ENCODE measurements around the gene GRM4.
A peak's percentile ranks its signal among the peaks of the same experiment; 100 is the strongest.

Gene GRM4

DNA sequence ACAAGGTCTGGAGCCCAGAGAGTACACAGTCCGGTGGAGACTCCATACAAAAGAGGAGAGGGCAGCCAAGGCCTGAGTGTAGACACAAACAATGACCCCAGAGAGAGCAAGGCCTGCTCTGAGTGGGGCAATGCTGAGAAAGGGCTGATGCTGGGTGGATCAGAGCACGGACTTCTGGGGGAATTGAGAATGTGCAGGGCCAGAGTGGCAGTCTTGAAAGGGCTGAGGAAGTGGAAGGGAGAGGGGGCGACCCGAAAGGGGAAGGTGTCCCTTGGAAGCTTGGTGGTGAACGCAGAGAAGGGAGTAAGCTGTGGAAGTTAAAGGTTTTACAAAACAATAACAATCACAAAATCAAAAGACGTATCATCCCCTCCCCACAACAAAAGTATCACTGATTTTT lies 12.0 kb upstream of the GRM4 start:
- peaks cover 3 to 5% of the 10 kb centered on the region in 2 donors for H3K4me1 ChIP-seq (ENCODE audit: control insufficient read depth in 1 of 2, insufficient read depth in 2 of 2, low read length in 2 of 2)
- peaks cover 7 to 8% of the 10 kb centered on the region in 2 donors for H3K9me3 ChIP-seq (ENCODE audit: control insufficient read depth in 1 of 2, low read length in 2 of 2)
- no peak overlapping the region for H3K4me3 ChIP-seq (ENCODE audit: low read depth in 1 of 2, low read length in 2 of 2)
- peaks cover 9 to 11% of the 10 kb centered on the region in 2 donors for H3K27me3 ChIP-seq (ENCODE audit: control insufficient read depth in 1 of 2, insufficient read depth in 2 of 2, low read length in 2 of 2)
- H3K9ac ChIP-seq (ENCODE audit: low read depth in 1 of 2, low read length in 2 of 2), result no peak overlapping the region
- H3K27ac ChIP-seq (ENCODE audit: low read depth, low read length), result no peak overlapping the region
- no peaks in the 10 kb centered on the region for H3K36me3 ChIP-seq (ENCODE audit: control insufficient read depth in 1 of 2, insufficient read depth in 2 of 2, low read length in 2 of 2)

DNA sequence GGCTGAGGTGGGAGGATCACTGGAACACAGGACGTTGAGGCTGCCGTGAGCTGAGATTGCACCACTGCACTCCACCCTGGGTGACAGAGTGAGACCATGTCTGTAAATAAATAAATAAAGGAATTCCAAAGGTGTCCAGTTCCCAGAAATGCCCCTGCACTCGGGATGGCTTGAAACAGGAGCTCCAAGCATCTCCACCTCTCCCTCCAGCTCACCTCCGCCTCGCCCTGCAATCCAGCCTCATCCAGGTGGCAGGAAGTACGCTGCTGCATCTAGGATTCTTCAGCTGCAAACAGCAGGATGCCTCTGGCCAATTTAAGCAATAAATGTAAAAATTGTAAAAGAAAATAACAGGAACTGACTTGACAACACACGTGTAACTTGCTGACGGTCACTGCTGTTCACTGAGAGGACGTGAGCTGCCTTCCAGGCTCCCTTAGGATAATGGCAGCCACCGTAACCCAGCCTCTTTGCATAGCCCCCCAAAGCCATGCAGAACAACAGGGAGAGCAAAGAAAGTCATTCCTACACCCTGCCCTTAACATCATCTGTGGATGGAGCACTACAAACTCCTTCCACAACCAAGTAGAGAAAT lies 11.4 kb upstream of the GRM4 start:
- H3K27me3 ChIP-seq (ENCODE audit: control insufficient read depth in 1 of 2, insufficient read depth in 2 of 2, low read length in 2 of 2), result peaks cover 10 to 13% of the 10 kb centered on the region in 2 donors
- no peaks in the 10 kb centered on the region for H3K36me3 ChIP-seq (ENCODE audit: control insufficient read depth in 1 of 2, insufficient read depth in 2 of 2, low read length in 2 of 2)
- no peak overlapping the region for H3K4me3 ChIP-seq (ENCODE audit: low read depth in 1 of 2, low read length in 2 of 2)
- H3K9me3 ChIP-seq (ENCODE audit: control insufficient read depth in 1 of 2, low read length in 2 of 2), result peaks cover 7 to 8% of the 10 kb centered on the region in 2 donors
- H3K9ac ChIP-seq (ENCODE audit: low read depth in 1 of 2, low read length in 2 of 2), result no peak overlapping the region
- peaks cover 3 to 5% of the 10 kb centered on the region in 2 donors for H3K4me1 ChIP-seq (ENCODE audit: control insufficient read depth in 1 of 2, insufficient read depth in 2 of 2, low read length in 2 of 2)
- H3K27ac ChIP-seq (ENCODE audit: low read depth, low read length), result no peak overlapping the region

DNA sequence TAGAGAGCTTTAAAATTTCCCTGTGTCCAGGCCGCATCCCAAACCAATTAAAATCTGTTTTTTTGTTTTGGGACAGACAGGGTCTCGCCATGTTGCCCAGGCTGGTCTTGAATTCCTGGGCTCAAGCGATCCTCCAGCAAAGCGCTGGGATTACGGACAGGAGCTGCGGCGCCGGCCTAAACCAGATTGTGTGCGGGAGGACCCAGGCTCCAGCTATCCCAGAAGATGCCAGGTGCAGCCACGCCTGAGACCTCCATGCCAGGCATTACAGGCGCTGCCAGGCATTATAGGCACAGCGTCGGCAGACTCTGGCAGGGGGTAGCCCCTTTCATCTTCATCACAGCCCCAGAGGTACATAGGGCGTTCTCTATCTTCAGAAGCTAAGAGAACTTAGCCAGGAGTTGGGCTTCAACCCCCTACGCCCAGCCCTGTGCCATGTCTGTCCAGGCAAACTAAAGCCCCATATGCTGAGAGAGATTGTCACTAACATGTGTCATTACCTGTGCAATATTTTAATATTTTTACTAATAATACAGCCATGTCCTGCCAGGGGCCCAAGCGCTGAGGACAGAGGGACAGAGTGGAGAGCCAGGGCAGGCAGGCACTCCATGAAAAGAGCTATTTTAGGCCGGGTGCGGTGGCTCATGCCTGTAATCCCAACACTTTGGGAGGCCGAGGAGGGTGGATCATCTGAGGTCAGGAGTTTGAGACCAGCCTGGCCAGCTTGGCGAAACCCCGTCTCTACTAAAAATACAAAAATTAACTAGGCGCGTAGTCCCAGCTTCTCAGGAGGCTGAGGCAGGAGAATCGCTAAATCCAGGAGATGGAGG lies 9.8 kb upstream of the GRM4 start:
- H3K4me1 ChIP-seq (ENCODE audit: control insufficient read depth in 1 of 2, insufficient read depth in 2 of 2, low read length in 2 of 2), result peaks cover 3 to 5% of the 10 kb centered on the region in 2 donors
- no peak overlapping the region for H3K9ac ChIP-seq (ENCODE audit: low read depth in 1 of 2, low read length in 2 of 2)
- no peaks in the 10 kb centered on the region for H3K36me3 ChIP-seq (ENCODE audit: control insufficient read depth in 1 of 2, insufficient read depth in 2 of 2, low read length in 2 of 2)
- peaks cover 7 to 8% of the 10 kb centered on the region in 2 donors for H3K9me3 ChIP-seq (ENCODE audit: control insufficient read depth in 1 of 2, low read length in 2 of 2)
- H3K4me3 ChIP-seq (ENCODE audit: low read depth in 1 of 2, low read length in 2 of 2), result no peak overlapping the region
- H3K27me3 ChIP-seq (ENCODE audit: control insufficient read depth in 1 of 2, insufficient read depth in 2 of 2, low read length in 2 of 2), result peaks cover 18 to 28% of the 10 kb centered on the region in 2 donors
- no peak overlapping the region for H3K27ac ChIP-seq (ENCODE audit: low read depth, low read length)

- Histone ChIP-seq H3K9ac (ENCODE audit: low read depth in 1 of 2, low read length in 2 of 2) (no peak overlapping the region), H3K27ac (ENCODE audit: low read depth, low read length) (no peak overlapping the region), H3K9me3 (ENCODE audit: control insufficient read depth in 1 of 2, low read length in 2 of 2) (peaks cover 4 to 5% of the 10 kb centered on the region in 2 donors), H3K36me3 (ENCODE audit: control insufficient read depth in 1 of 2, insufficient read depth in 2 of 2, low read length in 2 of 2) (no peaks in the 10 kb centered on the region), H3K4me1 (ENCODE audit: control insufficient read depth in 1 of 2, insufficient read depth in 2 of 2, low read length in 2 of 2) (peaks cover 3 to 5% of the 10 kb centered on the region in 2 donors), H3K27me3 (ENCODE audit: control insufficient read depth in 1 of 2, insufficient read depth in 2 of 2, low read length in 2 of 2) (peaks cover 24 to 34% of the 10 kb centered on the region in 2 donors), H3K4me3 (ENCODE audit: low read depth in 1 of 2, low read length in 2 of 2) (peak overlapping the region in 1 of 2 donors; percentile 36)
Observed at GRCh38 chr6:34154668-34155447, 9.0 kb upstream of the GRM4 start.

GRCh38 chr6:34152806-34153520 lies 7.1 kb upstream of the GRM4 start:
- Histone ChIP-seq H3K9ac (ENCODE audit: low read depth in 1 of 2, low read length in 2 of 2) (no peak overlapping the region), H3K27me3 (ENCODE audit: control insufficient read depth in 1 of 2, insufficient read depth in 2 of 2, low read length in 2 of 2) (peaks cover 35 to 46% of the 10 kb centered on the region in 2 donors), H3K27ac (ENCODE audit: low read depth, low read length) (no peak overlapping the region), H3K36me3 (ENCODE audit: control insufficient read depth in 1 of 2, insufficient read depth in 2 of 2, low read length in 2 of 2) (no peaks in the 10 kb centered on the region), H3K4me1 (ENCODE audit: control insufficient read depth in 1 of 2, insufficient read depth in 2 of 2, low read length in 2 of 2) (peaks cover 3 to 5% of the 10 kb centered on the region in 2 donors), H3K4me3 (ENCODE audit: low read depth in 1 of 2, low read length in 2 of 2) (no peak overlapping the region), H3K9me3 (ENCODE audit: control insufficient read depth in 1 of 2, low read length in 2 of 2) (no peaks in the 10 kb centered on the region)

DNA sequence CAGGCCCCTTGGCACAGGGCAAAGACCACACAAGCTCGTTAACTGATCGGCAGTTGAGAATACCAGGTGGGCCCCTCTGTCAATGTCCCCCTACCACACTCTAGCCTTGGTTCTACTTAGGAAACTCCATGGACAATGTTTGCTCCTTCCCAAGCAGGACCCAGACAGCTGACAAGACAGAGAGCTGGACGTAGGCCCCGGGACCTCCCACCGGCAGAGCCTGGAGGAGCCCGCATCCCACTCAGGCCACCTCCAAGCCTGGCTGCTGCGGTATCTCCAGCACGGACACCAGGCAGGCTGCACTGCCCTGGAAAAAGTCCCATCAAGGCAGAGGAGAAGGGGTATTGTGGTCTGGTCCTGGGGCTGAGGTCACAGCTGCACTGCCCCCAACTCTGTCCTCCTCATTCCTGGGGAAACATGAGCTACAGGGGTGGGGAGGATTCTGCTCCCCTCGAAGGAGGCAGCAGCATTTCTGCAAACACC lies 6.2 kb upstream of the GRM4 start:
- H3K4me1 ChIP-seq (ENCODE audit: control insufficient read depth in 1 of 2, insufficient read depth in 2 of 2, low read length in 2 of 2), result peaks cover 3 to 5% of the 10 kb centered on the region in 2 donors
- H3K9me3 ChIP-seq (ENCODE audit: control insufficient read depth in 1 of 2, low read length in 2 of 2), result no peaks in the 10 kb centered on the region
- no peaks in the 10 kb centered on the region for H3K36me3 ChIP-seq (ENCODE audit: control insufficient read depth in 1 of 2, insufficient read depth in 2 of 2, low read length in 2 of 2)
- H3K9ac ChIP-seq (ENCODE audit: low read depth in 1 of 2, low read length in 2 of 2), result no peak overlapping the region
- H3K27ac ChIP-seq (ENCODE audit: low read depth, low read length), result no peak overlapping the region
- H3K27me3 ChIP-seq (ENCODE audit: control insufficient read depth in 1 of 2, insufficient read depth in 2 of 2, low read length in 2 of 2), result peaks cover 39 to 51% of the 10 kb centered on the region in 2 donors
- no peak overlapping the region for H3K4me3 ChIP-seq (ENCODE audit: low read depth in 1 of 2, low read length in 2 of 2)

DNA sequence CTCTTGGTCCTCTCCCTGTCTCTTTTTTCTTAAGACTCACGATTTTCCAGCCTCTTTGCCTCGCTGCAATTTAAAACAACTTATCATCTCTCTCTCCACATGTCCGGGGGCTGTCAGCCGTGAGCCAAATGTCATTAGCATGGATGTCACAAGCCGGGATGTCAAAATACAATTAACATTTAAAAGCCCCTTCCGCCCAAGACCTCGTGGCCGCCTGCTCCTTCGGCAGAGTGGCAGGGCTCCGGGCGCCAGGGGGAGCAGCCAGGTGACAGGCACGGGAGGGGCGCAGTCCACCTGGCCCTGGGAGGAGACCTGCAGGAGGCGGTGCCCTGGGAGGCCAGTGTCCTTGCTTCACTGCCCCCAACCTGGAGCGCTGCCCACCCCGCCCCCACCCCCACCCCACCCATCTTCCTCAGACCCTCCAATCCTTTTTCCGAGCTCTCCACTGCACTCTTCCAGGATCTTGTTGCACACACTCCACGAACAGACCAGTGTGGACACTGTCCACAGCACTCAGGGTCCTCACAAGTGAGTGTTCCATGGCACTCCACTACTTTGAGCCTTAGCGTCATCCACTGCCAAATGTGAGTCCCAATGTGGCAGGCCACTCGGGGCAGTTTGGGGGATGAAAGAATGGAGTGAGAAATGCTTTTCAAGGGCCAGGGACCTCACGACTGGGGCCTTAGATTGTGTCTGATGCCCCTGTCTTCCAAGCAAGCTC lies 5.6 kb upstream of the GRM4 start:
- H3K4me3 ChIP-seq (ENCODE audit: low read depth in 1 of 2, low read length in 2 of 2), result no peak overlapping the region
- no peaks in the 10 kb centered on the region for H3K36me3 ChIP-seq (ENCODE audit: control insufficient read depth in 1 of 2, insufficient read depth in 2 of 2, low read length in 2 of 2)
- peaks cover 3 to 5% of the 10 kb centered on the region in 2 donors for H3K4me1 ChIP-seq (ENCODE audit: control insufficient read depth in 1 of 2, insufficient read depth in 2 of 2, low read length in 2 of 2)
- H3K9ac ChIP-seq (ENCODE audit: low read depth in 1 of 2, low read length in 2 of 2), result no peak overlapping the region
- no peak overlapping the region for H3K27ac ChIP-seq (ENCODE audit: low read depth, low read length)
- no peaks in the 10 kb centered on the region for H3K9me3 ChIP-seq (ENCODE audit: control insufficient read depth in 1 of 2, low read length in 2 of 2)
- peaks cover 45 to 56% of the 10 kb centered on the region in 2 donors for H3K27me3 ChIP-seq (ENCODE audit: control insufficient read depth in 1 of 2, insufficient read depth in 2 of 2, low read length in 2 of 2)

DNA sequence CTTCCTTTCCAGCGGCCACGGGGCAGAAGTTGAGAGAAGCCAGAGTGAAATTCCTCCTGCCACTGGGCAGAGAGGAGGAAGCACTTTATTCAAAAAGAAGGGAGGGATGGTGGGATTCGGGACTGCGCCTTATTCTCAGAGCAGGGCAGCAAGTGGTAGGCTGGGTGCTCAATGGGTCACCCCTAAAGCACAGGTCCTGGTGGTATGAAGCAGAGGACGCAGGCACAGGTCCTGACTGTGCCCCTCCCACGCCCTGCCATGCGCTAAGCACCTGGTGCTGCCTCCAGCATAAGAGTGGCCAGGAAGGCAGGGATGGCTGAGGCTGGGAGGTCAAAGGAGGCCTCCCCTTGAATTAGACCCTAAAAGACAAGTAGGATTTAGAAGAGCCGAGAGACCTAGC lies 4.9 kb upstream of the GRM4 start:
- no peak overlapping the region for H3K9ac ChIP-seq (ENCODE audit: low read depth in 1 of 2, low read length in 2 of 2)
- no peak overlapping the region for H3K27ac ChIP-seq (ENCODE audit: low read depth, low read length)
- peaks cover 52 to 63% of the 10 kb centered on the region in 2 donors for H3K27me3 ChIP-seq (ENCODE audit: control insufficient read depth in 1 of 2, insufficient read depth in 2 of 2, low read length in 2 of 2)
- no peaks in the 10 kb centered on the region for H3K9me3 ChIP-seq (ENCODE audit: control insufficient read depth in 1 of 2, low read length in 2 of 2)
- no peak overlapping the region for H3K4me3 ChIP-seq (ENCODE audit: low read depth in 1 of 2, low read length in 2 of 2)
- peaks cover 3 to 8% of the 10 kb centered on the region in 2 donors for H3K4me1 ChIP-seq (ENCODE audit: control insufficient read depth in 1 of 2, insufficient read depth in 2 of 2, low read length in 2 of 2)
- H3K36me3 ChIP-seq (ENCODE audit: control insufficient read depth in 1 of 2, insufficient read depth in 2 of 2, low read length in 2 of 2), result no peaks in the 10 kb centered on the region

- H3K4me1 ChIP-seq (ENCODE audit: control insufficient read depth in 1 of 2, insufficient read depth in 2 of 2, low read length in 2 of 2), result peaks cover 3 to 11% of the 10 kb centered on the region in 2 donors
- H3K27ac ChIP-seq (ENCODE audit: low read depth, low read length), result no peak overlapping the region
- H3K9me3 ChIP-seq (ENCODE audit: control insufficient read depth in 1 of 2, low read length in 2 of 2), result no peaks in the 10 kb centered on the region
- no peaks in the 10 kb centered on the region for H3K36me3 ChIP-seq (ENCODE audit: control insufficient read depth in 1 of 2, insufficient read depth in 2 of 2, low read length in 2 of 2)
- no peak overlapping the region for H3K4me3 ChIP-seq (ENCODE audit: low read depth in 1 of 2, low read length in 2 of 2)
- H3K27me3 ChIP-seq (ENCODE audit: control insufficient read depth in 1 of 2, insufficient read depth in 2 of 2, low read length in 2 of 2), result peaks cover 57 to 68% of the 10 kb centered on the region in 2 donors
- no peak overlapping the region for H3K9ac ChIP-seq (ENCODE audit: low read depth in 1 of 2, low read length in 2 of 2)
Observed at GRCh38 chr6:34149831-34150400, 4.0 kb upstream of the GRM4 start.
